Astrocyte (in vitro differentiated cells and primary cell): ENCODE results near the gene KIF1A. TPM values are rescaled to one million over a fixed set of nuclear protein-coding genes. Genes with fewer than 3 reads are reported as not detected.

Source experiments
- DNase-seq: peaks from one replicate; pipeline ENCODE4 v3.0.0-alpha.2; 2010; ENCODE audit warnings: low read depth
- FAIRE-seq: peaks from 2 replicates; lab custom pipeline; 2011; peaks lifted over from hg19 to GRCh38; lab: Jason Lieb, UNC
- H2AFZ ChIP-seq: 2 replicates; pipeline ENCODE4 v1.6.0; 2012; ENCODE audit warnings: low read depth, low read length, inconsistent platforms
- H3K27ac ChIP-seq: 2 replicates; pipeline ENCODE4 v1.5.1; 2011; ENCODE audit warnings: low read depth, low read length, inconsistent platforms
- H3K27me3 ChIP-seq: 2 replicates; pipeline ENCODE4 v1.6.0; 2011; ENCODE audit warnings: low read length, inconsistent platforms; ENCODE audit not compliant: insufficient read depth
- H3K36me3 ChIP-seq: 2 replicates; pipeline ENCODE4 v1.5.1; 2011; ENCODE audit warnings: low read length, inconsistent platforms; ENCODE audit not compliant: insufficient read depth
- H3K4me1 ChIP-seq: 2 replicates; pipeline ENCODE4 v1.5.1; 2011; ENCODE audit warnings: low read length, inconsistent platforms; ENCODE audit not compliant: insufficient read depth
- H3K4me2 ChIP-seq: 2 replicates; pipeline ENCODE4 v1.6.0; 2012; ENCODE audit warnings: low read length, inconsistent platforms
- H3K4me3 ChIP-seq: 2 replicates; pipeline ENCODE4 v1.5.1; 2011; ENCODE audit warnings: low read depth, mild to moderate bottlenecking, low read length, inconsistent platforms; ENCODE audit not compliant: insufficient read depth
- H3K79me2 ChIP-seq: 2 replicates; pipeline ENCODE4 v1.6.0; 2012; ENCODE audit warnings: mild to moderate bottlenecking, low read length, inconsistent platforms; ENCODE audit not compliant: insufficient read depth
- H3K9ac ChIP-seq: 2 replicates; pipeline ENCODE4 v1.6.0; 2012; ENCODE audit warnings: mild to moderate bottlenecking, low read length, inconsistent platforms
- H3K9me3 ChIP-seq: 2 replicates; pipeline ENCODE4 v1.5.1; 2012; ENCODE audit warnings: low read depth, mild to moderate bottlenecking, low read length, inconsistent platforms; ENCODE audit not compliant: insufficient read depth
- H4K20me1 ChIP-seq: 2 replicates; pipeline ENCODE4 v1.6.0; 2012; ENCODE audit warnings: low read length, inconsistent platforms; ENCODE audit not compliant: insufficient read depth
- H3K27ac Mint-ChIP-seq: one replicate; pipeline ENCODE4 v1.8.0; 2021; ENCODE audit warnings: mild to moderate bottlenecking, mixed read lengths; ENCODE audit not compliant: unreplicated experiment
- H3K27me3 Mint-ChIP-seq: one replicate; pipeline ENCODE4 v1.8.0; 2021; ENCODE audit warnings: low read depth, mixed read lengths; ENCODE audit not compliant: unreplicated experiment
- H3K36me3 Mint-ChIP-seq: one replicate; pipeline ENCODE4 v1.8.0; 2021; ENCODE audit warnings: low read depth, mixed read lengths; ENCODE audit not compliant: unreplicated experiment
- H3K4me1 Mint-ChIP-seq: one replicate; pipeline ENCODE4 v1.8.0; 2021; ENCODE audit warnings: low read depth, mixed read lengths; ENCODE audit not compliant: unreplicated experiment
- H3K4me3 Mint-ChIP-seq: one replicate; pipeline ENCODE4 v1.8.0; 2021; ENCODE audit warnings: mild to moderate bottlenecking, moderate library complexity, mixed read lengths; ENCODE audit not compliant: unreplicated experiment
- H3K9me3 Mint-ChIP-seq: one replicate; pipeline ENCODE4 v1.8.0; 2021; ENCODE audit warnings: mild to moderate bottlenecking, mixed read lengths; ENCODE audit not compliant: unreplicated experiment
- EZH2 ChIP-seq: IDR thresholded peaks from 2 replicates; pipeline ENCODE4 v1.6.1; 2012; ENCODE audit warnings: mild to moderate bottlenecking, low read length, inconsistent platforms; ENCODE audit not compliant: insufficient read depth
- total RNA-seq: library from RNA; stranded (reverse); gene quantifications from 2 replicates; pipeline ENCODE4 v1.2.1, GENCODE V29; 2021
- TF ChIP-seq, protein P1 (sequence below): IDR thresholded peaks from 2 replicates; pipeline ENCODE4 v1.5.1; 2011; ENCODE audit warnings: low read depth, mild to moderate bottlenecking, inconsistent platforms, low read length, moderate library complexity; ENCODE audit not compliant: insufficient read depth

The KIF1A gene
- total RNA-seq, 1 donor from 2014 or later = 51.2 TPM

DNA sequence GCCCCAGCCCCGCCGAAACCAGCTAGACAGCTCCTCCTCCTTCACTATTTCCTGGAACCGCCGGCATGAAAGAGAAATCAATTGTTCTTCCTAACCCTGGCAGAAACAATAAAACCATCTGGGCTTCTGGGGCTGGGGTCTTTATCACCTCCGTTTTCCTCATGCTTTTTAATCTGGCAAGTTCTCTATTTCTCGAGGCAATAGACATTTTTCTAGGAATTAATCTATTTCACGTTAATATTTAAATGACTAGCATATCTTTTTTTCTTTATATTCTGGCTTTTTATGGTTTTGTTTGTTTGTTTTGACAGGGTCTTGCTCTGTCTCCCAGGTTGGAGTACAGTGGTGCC lies 1.4 kb upstream of the KIF1A start:
- Mint-ChIP-seq H3K27me3 (peaks cover 57% of the 10 kb centered on the region), H3K4me3 (peak overlapping the region; percentile 72), H3K4me1 (no peaks in the 10 kb centered on the region), H3K36me3 (no peaks in the 10 kb centered on the region), H3K27ac (peak overlapping the region; percentile 34), H3K9me3 (peaks cover 7% of the 10 kb centered on the region)
- Histone ChIP-seq H3K27ac (no peak overlapping the region), H3K4me2 (no peak overlapping the region), H4K20me1 (no peaks in the 10 kb centered on the region), H3K9ac (no peak overlapping the region), H3K9me3 (peaks cover 5% of the 10 kb centered on the region), H2AFZ (no peak overlapping the region), H3K4me3 (no peak overlapping the region), H3K27me3 (peaks cover 54% of the 10 kb centered on the region), H3K36me3 (no peaks in the 10 kb centered on the region), H3K79me2 (no peaks in the 10 kb centered on the region), H3K4me1 (no peaks in the 10 kb centered on the region)
- TF ChIP-seq, protein P1, sequence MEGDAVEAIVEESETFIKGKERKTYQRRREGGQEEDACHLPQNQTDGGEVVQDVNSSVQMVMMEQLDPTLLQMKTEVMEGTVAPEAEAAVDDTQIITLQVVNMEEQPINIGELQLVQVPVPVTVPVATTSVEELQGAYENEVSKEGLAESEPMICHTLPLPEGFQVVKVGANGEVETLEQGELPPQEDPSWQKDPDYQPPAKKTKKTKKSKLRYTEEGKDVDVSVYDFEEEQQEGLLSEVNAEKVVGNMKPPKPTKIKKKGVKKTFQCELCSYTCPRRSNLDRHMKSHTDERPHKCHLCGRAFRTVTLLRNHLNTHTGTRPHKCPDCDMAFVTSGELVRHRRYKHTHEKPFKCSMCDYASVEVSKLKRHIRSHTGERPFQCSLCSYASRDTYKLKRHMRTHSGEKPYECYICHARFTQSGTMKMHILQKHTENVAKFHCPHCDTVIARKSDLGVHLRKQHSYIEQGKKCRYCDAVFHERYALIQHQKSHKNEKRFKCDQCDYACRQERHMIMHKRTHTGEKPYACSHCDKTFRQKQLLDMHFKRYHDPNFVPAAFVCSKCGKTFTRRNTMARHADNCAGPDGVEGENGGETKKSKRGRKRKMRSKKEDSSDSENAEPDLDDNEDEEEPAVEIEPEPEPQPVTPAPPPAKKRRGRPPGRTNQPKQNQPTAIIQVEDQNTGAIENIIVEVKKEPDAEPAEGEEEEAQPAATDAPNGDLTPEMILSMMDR = no peak
- no peak for TF ChIP-seq EZH2
- DNase-seq (no peak), FAIRE-seq (no peak)

DNA sequence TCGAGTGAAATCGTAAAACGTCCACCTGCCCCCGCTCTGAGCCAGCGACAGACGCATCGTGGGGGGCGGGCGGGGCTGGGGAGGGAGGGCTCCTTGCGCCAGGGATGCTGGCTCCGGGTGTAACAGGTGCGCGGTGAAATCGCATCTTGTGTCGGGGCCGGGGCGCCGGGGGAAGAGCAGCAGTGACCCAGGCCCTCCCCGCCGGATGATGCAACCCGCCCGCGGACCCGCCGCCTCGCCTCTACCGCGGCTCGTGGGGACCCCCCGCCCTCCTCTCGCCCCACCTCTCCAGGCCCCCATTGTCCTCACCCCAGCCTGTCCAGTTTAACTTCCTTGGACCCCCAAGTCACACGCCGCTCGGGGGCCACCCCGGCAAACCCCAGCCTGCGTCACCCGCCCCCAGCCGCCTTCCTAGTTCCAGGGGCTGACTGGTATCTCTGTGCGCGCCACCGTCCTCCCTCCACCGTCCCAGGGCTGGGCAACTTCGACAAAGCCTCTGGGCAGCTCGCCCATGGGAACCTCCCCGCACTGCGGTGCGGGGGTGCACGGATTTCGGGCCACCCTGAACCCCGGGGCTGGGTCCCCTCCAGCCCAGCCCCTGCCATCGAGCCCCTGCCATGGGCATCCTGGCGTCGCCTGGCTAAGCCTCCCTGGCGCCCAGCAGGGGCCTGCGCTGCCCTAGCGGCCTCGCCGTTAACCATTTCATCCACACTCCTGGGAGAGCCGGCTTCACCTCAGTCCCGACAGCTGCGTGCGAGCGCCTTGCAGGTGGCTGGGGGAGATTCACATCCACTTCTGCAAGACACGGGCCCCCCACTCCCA lies 799 bp upstream of the KIF1A start:
- H3K27ac Mint-ChIP-seq = peak overlapping the region; percentile 34
- no peaks in the 10 kb centered on the region for H4K20me1 ChIP-seq
- no peak overlapping the region for H3K4me3 ChIP-seq
- TF ChIP-seq, protein P1 = no peak
- TF ChIP-seq EZH2 = peak; percentile 90
- no peaks in the 10 kb centered on the region for H3K4me1 ChIP-seq
- H3K36me3 Mint-ChIP-seq = no peaks in the 10 kb centered on the region
- no peaks in the 10 kb centered on the region for H3K79me2 ChIP-seq
- DNase-seq = no peak
- no peaks in the 10 kb centered on the region for H3K36me3 ChIP-seq
- peaks cover 7% of the 10 kb centered on the region for H3K9me3 Mint-ChIP-seq
- no peak for FAIRE-seq
- peaks cover 5% of the 10 kb centered on the region for H3K9me3 ChIP-seq
- no peak overlapping the region for H3K9ac ChIP-seq
- no peak overlapping the region for H3K27ac ChIP-seq
- H3K27me3 ChIP-seq = peaks cover 48% of the 10 kb centered on the region
- H3K27me3 Mint-ChIP-seq = peaks cover 51% of the 10 kb centered on the region
- H2AFZ ChIP-seq = no peak overlapping the region
- peak overlapping the region; percentile 72 for H3K4me3 Mint-ChIP-seq
- H3K4me2 ChIP-seq = peak overlapping the region; percentile 19
- H3K4me1 Mint-ChIP-seq = no peaks in the 10 kb centered on the region
